GM19035 (cell line): ENCODE data around the gene EXOC3L4.

ENCODE experiments used
- ATAC-seq: cut with Tn5 transposase; IDR thresholded peaks from one replicate; pipeline ENCODE4 v1.9.1; 2021; ENCODE audit not compliant: unreplicated experiment

EXOC3L4 gene

DNA sequence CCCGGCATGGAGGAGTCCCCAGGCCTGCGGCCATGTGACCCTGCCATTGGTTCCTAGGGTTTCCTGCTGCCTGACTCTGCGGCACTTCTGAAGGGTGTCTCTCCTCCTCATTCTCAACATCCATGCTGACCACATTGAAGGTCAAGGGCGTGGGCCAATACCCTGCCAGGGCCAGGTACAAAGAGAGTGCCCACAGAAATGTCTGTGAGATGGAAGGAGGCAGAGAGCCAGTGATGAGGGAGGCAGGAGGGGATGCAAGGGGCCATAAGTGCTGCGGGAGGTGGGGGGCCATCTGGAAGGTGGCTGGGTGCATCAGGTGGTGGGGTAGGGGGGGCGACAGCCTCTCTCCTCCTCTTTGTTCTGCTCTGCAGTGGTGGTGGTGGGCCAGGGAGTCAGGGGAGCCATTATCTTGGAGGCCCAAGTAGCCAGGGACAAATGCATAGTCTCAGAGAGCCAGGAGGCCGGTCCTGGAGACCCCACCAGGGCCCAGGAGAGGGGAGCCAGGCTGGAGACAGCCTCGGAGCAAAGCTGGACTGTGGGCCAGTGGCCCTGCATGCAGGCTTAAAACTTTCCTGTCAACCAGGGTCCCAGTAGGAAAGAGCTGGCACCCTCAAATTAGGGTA, 24.2 kb upstream of the EXOC3L4 start:
- no peak for ATAC-seq

GRCh38 chr14:103070971-103071542, 23.5 kb upstream of the EXOC3L4 start:
- no peak for ATAC-seq

DNA sequence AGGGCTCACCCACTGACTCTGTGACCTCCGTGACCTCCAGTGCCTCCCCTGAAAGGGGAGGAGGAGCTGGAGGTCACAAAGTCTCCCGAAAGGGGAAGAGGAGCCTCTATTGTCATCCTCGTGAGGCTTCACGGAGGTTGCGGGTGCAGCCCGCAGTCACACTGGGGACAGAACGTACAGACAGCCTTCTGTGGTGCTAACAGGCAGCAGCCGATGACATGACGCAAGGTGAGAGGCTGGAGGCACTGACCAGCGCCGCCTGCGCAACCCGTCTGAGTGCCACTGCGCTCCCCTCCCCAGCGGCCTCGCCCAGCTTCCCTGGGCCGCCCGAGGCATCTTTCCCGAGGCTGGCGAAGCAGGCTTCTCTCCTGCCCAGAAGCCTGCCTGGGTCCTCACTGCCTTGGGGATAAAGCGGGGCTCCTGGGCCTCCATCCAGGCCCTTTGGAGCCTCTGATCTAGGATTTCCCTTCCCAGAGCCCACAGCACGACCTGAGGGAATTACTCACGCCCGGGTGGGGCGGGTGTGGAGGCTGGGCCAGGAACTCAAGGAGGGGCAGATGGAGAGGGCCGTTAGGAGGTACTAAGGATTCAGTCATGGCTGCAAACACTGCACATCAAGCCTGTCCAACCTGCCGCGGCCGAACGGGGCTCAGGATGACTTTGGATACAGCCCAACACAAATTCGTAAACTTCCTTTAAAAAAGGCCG, 22.8 kb upstream of the EXOC3L4 start:
- ATAC-seq, result no peak

GRCh38 chr14:103072595-103073366, 21.7 kb upstream of the EXOC3L4 start:
- ATAC-seq, result no peak

DNA sequence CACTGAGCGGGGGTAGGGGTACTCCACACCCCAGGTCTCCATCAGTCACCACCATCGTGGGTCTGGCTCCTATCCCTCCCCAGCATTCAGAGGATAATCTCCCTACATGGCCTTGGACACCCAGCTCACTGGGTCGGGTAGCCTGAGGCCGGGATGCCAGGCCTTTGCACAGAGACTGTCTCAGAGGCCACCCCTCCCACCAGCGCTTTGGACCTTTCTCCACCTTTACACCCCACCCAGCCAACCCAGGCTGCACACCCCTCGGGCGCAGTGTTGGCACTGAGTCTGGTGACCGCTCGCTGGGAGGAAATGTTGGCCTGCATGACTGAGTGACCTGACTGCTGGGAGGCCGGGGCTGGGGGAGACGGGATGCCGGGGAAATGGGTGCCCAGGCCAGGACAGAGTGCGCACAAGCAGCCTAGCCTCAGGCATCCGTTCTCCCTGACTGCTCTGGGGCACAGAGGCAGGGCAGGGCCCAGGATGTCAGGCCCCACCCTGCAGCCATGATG, 21.1 kb upstream of the EXOC3L4 start:
- no peak for ATAC-seq

- no peak for ATAC-seq
Observed at GRCh38 chr14:103073876-103074728, 20.4 kb upstream of the EXOC3L4 start.

DNA sequence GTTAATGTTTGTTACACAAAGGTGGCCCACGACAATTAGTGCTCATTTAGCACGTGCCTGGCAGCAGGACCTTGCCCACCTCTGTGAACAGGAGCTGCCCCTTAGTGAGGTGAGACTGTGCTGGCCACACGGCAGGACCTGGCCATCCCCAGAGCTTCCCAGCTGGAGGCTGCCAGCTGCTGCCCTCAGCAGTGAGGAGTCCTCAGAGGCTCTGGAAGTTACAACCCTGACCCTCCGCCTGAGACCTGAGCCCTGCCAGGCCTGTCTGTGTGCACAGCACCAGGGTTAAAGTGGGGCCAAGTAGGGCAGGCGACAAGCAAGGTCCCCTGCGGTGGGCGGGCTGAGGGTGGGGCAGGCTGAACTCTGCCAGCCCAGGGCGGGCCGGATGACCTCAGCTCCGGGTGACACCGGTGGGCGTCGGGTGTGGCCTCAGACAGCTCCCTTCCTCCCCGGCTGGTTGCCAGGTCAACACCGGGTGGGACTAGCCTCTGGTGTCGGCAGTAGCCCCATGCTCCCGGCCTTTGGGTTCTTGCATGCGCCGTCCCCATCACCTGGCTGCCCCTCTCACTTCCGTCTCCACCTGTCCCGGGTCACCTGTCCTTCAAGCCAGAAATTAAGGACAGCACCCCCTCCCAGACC, 19.7 kb upstream of the EXOC3L4 start:
- ATAC-seq, result peak; percentile 7

DNA sequence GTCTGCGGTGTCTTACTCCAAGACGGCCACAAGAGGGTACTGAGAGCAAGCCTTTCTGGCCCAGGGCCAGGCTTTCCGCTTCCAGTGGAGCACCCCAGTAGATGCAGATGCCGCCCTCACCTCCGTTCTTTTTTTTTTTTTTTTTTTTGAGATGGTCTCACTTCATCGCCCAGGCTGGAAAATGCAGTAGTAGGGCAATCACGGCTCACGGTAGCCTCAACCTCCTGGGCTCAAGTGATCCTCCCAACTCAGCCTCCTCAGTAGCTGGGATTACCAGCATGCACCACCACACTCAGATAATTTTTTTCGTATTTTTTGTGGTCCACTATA, 16.1 kb upstream of the EXOC3L4 start:
- ATAC-seq, result no peak

- no peak for ATAC-seq
Observed at GRCh38 chr14:103078860-103079587, 15.5 kb upstream of the EXOC3L4 start.

GRCh38 chr14:103081951-103082350, 12.6 kb upstream of the EXOC3L4 start:
- no peak for ATAC-seq

DNA sequence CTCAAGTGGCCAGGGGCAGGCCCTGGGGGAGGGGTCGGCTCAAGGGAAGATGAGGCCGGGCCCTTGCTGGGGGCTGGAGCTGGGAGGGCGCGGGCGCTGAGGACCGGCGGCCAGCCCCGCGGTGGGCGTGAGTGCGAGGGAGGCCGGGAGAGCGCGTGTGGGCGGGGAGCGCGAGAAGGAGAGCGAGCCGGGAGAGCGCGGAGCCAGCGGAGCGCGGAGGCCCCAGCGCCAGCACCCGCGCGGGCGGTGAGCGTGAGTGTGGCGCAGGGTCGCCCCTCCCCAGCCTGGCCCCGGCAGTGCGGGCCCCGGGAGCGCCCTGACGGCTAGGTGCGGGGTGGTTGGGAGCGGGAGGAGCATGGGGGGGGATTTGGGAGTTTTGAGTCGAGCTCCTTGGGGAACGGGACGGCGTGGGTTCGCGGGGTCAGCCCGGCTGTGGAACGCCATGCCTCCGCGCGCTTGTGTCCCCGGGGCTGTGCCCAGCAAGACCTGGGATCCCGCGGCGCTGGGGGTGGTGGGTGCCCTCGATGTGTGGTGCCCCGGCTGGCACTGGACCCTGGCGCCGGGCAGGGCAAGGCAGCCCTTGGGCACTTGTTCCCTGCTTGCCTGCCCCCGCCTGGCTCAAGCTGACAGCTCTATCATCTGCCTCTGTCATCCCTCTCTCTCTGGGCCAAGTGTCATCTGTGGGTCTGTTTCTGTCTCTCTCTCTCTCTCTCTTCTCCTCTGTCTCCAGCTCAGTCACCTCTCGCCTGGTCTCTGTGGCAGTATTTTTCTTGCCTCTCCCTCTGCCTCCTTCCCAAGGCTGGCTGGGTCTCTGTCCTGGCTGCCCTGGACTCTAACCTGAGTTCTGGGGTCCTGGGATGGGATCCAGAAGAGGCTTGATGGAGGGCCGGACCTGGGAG, 10.3 kb upstream of the EXOC3L4 start, which contains the start of gene LBHD2:
LBHD2 (plus strand) TSS at position 190 of the 899 bp plus-strand sequence. CDS start 1,803 bp downstream, outside the sequence.
- ATAC-seq, result no peak

GRCh38 chr14:103085106-103086091, 9.1 kb upstream of the EXOC3L4 start:
- ATAC-seq, result no peak

GRCh38 chr14:103086771-103087342, 7.7 kb upstream of the EXOC3L4 start:
- no peak for ATAC-seq

DNA sequence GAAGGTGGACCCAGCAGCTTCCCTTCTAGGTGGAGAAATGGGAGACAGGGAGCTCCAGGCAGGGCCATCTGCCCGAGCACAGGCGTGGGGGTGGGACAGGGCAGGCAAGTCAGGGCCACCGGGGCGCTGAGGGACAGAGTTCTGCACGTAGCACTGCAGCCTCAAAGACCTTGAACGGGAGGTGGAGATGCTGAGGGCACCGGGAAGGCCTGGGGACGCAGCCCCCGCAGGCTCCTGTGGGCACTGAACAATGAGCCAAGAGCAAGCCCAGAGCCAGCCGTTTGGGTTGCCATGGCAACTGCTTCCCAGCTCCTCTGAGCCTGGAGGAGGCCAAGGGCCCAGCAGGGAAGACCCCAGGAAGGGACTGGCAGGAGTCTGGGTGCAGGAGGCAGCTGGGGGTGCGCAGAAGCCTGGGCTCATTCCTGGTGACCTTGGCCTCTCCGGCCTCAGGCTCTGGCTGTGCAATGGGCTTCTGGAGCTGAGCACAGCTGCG, 7.1 kb upstream of the EXOC3L4 start:
- no peak for ATAC-seq

- ATAC-seq, result no peak
Observed at GRCh38 chr14:103088921-103089320, 5.6 kb upstream of the EXOC3L4 start.
